HEK293 (cell line): ENCODE results near the gene RBM19.

Experiments used
- CTCF ChIA-PET: fragments of 350-600 bp; formaldehyde crosslinking; extraction: SDS; loops from one replicate; lab custom pipeline; 2021; ENCODE audit warnings: antibody characterized with exemption; lab: Yijun Ruan, JAX
- POLR2A ChIA-PET: fragments of 300-600 bp; formaldehyde crosslinking; extraction: SDS; loops from one replicate; lab custom pipeline; 2020; ENCODE audit warnings: antibody characterized with exemption, inconsistent platforms; lab: Yijun Ruan, JAX
- H3K27ac ChIP-seq: fragments of 200-500 bp; sonication (Bioruptor generic); 2 replicates; pipeline ENCODE4 v1.5.1; 2014; ENCODE audit warnings: low read depth, low read length, control low read depth, inconsistent platforms; ENCODE audit errors: extremely low read depth
- H3K36me3 ChIP-seq, 2 experiments: fragments of 200-500 bp in 1 of 2; sonication (Bioruptor generic) in 1 of 2; 1 replicate in 1 of 2; 2 replicates in 1 of 2; pipeline ENCODE4 v1.5.1; 2014 to 2017; ENCODE audit warnings: inconsistent platforms in 2 of 2, low read length in 2 of 2; ENCODE audit not compliant: control insufficient read depth in 2 of 2, insufficient read depth in 1 of 2
- H3K4me1 ChIP-seq: fragments of 200-500 bp; sonication (Bioruptor generic); 2 replicates; pipeline ENCODE4 v1.5.1; 2014; ENCODE audit warnings: mild to moderate bottlenecking, low read length, inconsistent platforms; ENCODE audit not compliant: control insufficient read depth, insufficient read depth
- H3K4me3 ChIP-seq: 2 replicates; pipeline ENCODE4 v1.5.1; 2011; ENCODE audit warnings: low read depth, mild to moderate bottlenecking, control low read depth, low read length, moderate library complexity
- H3K9me3 ChIP-seq: fragments of 200-500 bp; sonication (Bioruptor generic); 2 replicates; pipeline ENCODE4 v1.5.1; 2014; ENCODE audit warnings: low read depth, low read length, inconsistent platforms; ENCODE audit not compliant: control insufficient read depth, insufficient read depth
- EGR2 ChIP-seq: fragments of 450-650 bp; formaldehyde crosslinking; IDR thresholded peaks from 2 replicates; pipeline ENCODE4 v1.5.1; 2016; ENCODE audit warnings: low read depth, missing biosample characterization, missing genetic modification characterization
- KLF9 ChIP-seq: fragments of 450-650 bp; formaldehyde crosslinking; IDR thresholded peaks from 2 replicates; pipeline ENCODE4 v1.5.1; 2016; ENCODE audit warnings: missing biosample characterization, missing genetic modification characterization, low read depth
- MEIS1 ChIP-seq: sonication (generic); formaldehyde crosslinking; IDR thresholded peaks from 2 replicates; pipeline ENCODE4 v1.8.1; 2022; ENCODE audit warnings: missing genetic modification reagents, mild to moderate bottlenecking, borderline replicate concordance
- MZF1 ChIP-seq: fragments of 450-650 bp; formaldehyde crosslinking; IDR thresholded peaks from 2 replicates; pipeline ENCODE4 v1.5.1; 2017; ENCODE audit warnings: missing biosample characterization, missing genetic modification characterization, borderline replicate concordance
- PBX3 ChIP-seq: sonication (generic); formaldehyde crosslinking; IDR thresholded peaks from 2 replicates; pipeline ENCODE4 v1.8.1; 2022; ENCODE audit warnings: mild to moderate bottlenecking, moderate library complexity, missing genetic modification reagents
- REPIN1 ChIP-seq: fragments of 450-650 bp; formaldehyde crosslinking; IDR thresholded peaks from 2 replicates; pipeline ENCODE4 v1.5.1; 2017; ENCODE audit warnings: missing biosample characterization, missing genetic modification characterization, low read depth
- REST ChIP-seq: fragments of 450-650 bp; formaldehyde crosslinking; IDR thresholded peaks from 2 replicates; pipeline ENCODE4 v1.5.1; 2016; ENCODE audit warnings: missing biosample characterization, missing genetic modification characterization
- WT1 ChIP-seq: fragments of 450-650 bp; formaldehyde crosslinking; IDR thresholded peaks from 2 replicates; pipeline ENCODE4 v1.5.1; 2016; ENCODE audit warnings: missing biosample characterization, missing genetic modification characterization
- ZBTB7A ChIP-seq: fragments of 450-650 bp; formaldehyde crosslinking; IDR thresholded peaks from 2 replicates; pipeline ENCODE4 v1.5.1; 2016; ENCODE audit warnings: low read depth, missing biosample characterization, missing genetic modification characterization
- ZEB2 ChIP-seq: fragments of 450-650 bp; formaldehyde crosslinking; IDR thresholded peaks from 2 replicates; pipeline ENCODE4 v1.5.1; 2016; ENCODE audit warnings: missing biosample characterization, missing genetic modification characterization
- ZFP37 ChIP-seq: fragments of 450-650 bp; formaldehyde crosslinking; IDR thresholded peaks from 2 replicates; pipeline ENCODE4 v1.5.1; 2016; ENCODE audit warnings: missing biosample characterization, missing genetic modification characterization
- ZNF239 ChIP-seq: fragments of 450-650 bp; formaldehyde crosslinking; IDR thresholded peaks from 2 replicates; pipeline ENCODE4 v1.5.1; 2016; ENCODE audit warnings: missing biosample characterization, missing genetic modification characterization
- ZNF350 ChIP-seq: fragments of 450-650 bp; formaldehyde crosslinking; IDR thresholded peaks from 2 replicates; pipeline ENCODE4 v1.5.0; 2017; ENCODE audit warnings: missing biosample characterization, mild to moderate bottlenecking, missing genetic modification characterization
- ZNF37A ChIP-seq: fragments of 450-650 bp; IDR thresholded peaks from 2 replicates; pipeline ENCODE4 v1.5.1; 2018; ENCODE audit warnings: missing biosample characterization, missing genetic modification characterization
- ZNF404 ChIP-seq: fragments of 450-650 bp; formaldehyde crosslinking; IDR thresholded peaks from 2 replicates; pipeline ENCODE4 v1.5.1; 2017; ENCODE audit warnings: missing biosample characterization, missing genetic modification characterization
- ZNF449 ChIP-seq: fragments of 450-650 bp; formaldehyde crosslinking; IDR thresholded peaks from 2 replicates; pipeline ENCODE4 v1.5.1; 2017; ENCODE audit warnings: missing biosample characterization, mild to moderate bottlenecking, missing genetic modification characterization, moderate library complexity
- ZNF510 ChIP-seq: fragments of 450-650 bp; formaldehyde crosslinking; IDR thresholded peaks from 2 replicates; pipeline ENCODE4 v1.5.1; 2018; ENCODE audit warnings: mild to moderate bottlenecking, missing genetic modification characterization, missing biosample characterization; ENCODE audit not compliant: insufficient replicate concordance
- ZNF639 ChIP-seq: fragments of 450-650 bp; formaldehyde crosslinking; IDR thresholded peaks from 2 replicates; pipeline ENCODE4 v1.5.1; 2016; ENCODE audit warnings: missing biosample characterization, missing genetic modification characterization

Gene RBM19

GRCh38 chr12:113868365-113868764 lies 97.8 kb downstream of the RBM19 start:
- no peaks in the 10 kb centered on the region for H3K9me3 ChIP-seq
- no peak overlapping the region for H3K4me3 ChIP-seq
- H3K4me1 ChIP-seq, result peaks cover 2% of the 10 kb centered on the region; the same call in 1 of the 2 replicates
- CTCF ChIA-PET, result interaction anchor here (0.8 kb wide), 1 partner anchor 13 kb away, joined by 3 read pairs; no protein-coding TSS in a partner anchor
- POLR2A ChIA-PET, result no interaction called here
- TF ChIP-seq MEIS1 (CRISPR knock-in tag) (no peak), ZNF239 (tag by site-specific recombination) (peak; percentile 52; the same call in 1 of the 2 replicates), ZNF449 (tag by site-specific recombination) (no peak)
- no peak overlapping the region for H3K27ac ChIP-seq
- H3K36me3 ChIP-seq, result no peaks in the 10 kb centered on the region

GRCh38 chr12:113867258-113867657 lies 98.9 kb downstream of the RBM19 start:
- H3K9me3 ChIP-seq, result no peaks in the 10 kb centered on the region
- H3K36me3 ChIP-seq, result no peaks in the 10 kb centered on the region
- no peak overlapping the region for H3K27ac ChIP-seq
- ChIA-PET POLR2A (interaction anchor here (1.0 kb wide), 1 partner anchor 19 kb away, joined by 4 read pairs; no protein-coding TSS in a partner anchor), CTCF (interaction anchor here (0.6 to 1.8 kb wide), 4 partner anchors 10 to 636 kb away, joined by 3 to 8 read pairs (median 3); no protein-coding TSS in a partner anchor)
- H3K4me1 ChIP-seq, result peaks cover 3% of the 10 kb centered on the region; the same call in 1 of the 2 replicates
- H3K4me3 ChIP-seq, result no peak overlapping the region
- TF ChIP-seq ZNF404 (tag by site-specific recombination) (no peak), ZBTB7A (tag by site-specific recombination) (no peak), WT1 (no peak), ZNF350 (tag by site-specific recombination) (no peak), ZNF639 (tag by site-specific recombination) (no peak), PBX3 (CRISPR knock-in tag) (no peak), ZEB2 (tag by site-specific recombination) (no peak), REPIN1 (tag by site-specific recombination) (no peak), MZF1 (tag by site-specific recombination) (no peak), ZNF510 (tag by site-specific recombination) (no peak), REST (tag by site-specific recombination) (no peak), KLF9 (tag by site-specific recombination) (no peak), EGR2 (tag by site-specific recombination) (no peak), ZFP37 (tag by site-specific recombination) (no peak), ZNF37A (tag by site-specific recombination) (no peak)
